Raji (cell line): ENCODE measurements around the gene ENPP1.

Experiments
- POLR2A ChIP-seq: IDR thresholded peaks from 2 replicates; pipeline ENCODE4 v1.6.1; 2011; ENCODE audit warnings: low read depth, low read length, control low read depth; ENCODE audit not compliant: insufficient read depth

ENPP1 gene

GRCh38 chr6:131937703-131938631 is 130.1 kb downstream of the ENPP1 start:
- no peak for TF ChIP-seq POLR2A
